ENCODE data around the gene AKAP7. TPM values are rescaled to one million over a fixed set of nuclear protein-coding genes. Genes with fewer than 3 reads are reported as not detected.

The AKAP7 gene
- polyA plus RNA-seq, 3 donors: 2.4 to 4.9 (median 3.4) TPM

DNA sequence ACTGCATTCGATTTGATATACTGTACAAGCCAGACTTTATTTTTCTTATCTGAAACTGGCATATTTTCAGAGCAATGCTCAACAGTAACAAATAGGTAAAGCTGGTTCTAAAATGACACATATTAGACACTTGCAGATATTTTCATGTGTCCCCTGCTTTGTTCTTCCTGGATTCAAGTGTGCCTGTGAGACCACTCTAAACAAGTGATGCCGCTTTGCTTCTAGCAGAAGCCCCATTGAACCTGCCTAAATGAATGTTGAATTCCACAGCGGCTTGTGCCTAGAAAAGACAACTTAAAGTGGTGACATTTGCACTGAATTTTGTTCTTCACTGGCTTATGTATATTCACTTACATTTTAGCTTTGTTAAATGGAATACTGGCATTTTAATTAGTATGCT, 115.7 kb downstream of the AKAP7 start:
- H3K4me3 Mint-ChIP-seq: no peak overlapping the region
- Histone ChIP-seq H4K20me1 (ENCODE audit: insufficient read depth, low read length) (no peaks in the 10 kb centered on the region), H3K27ac (ENCODE audit: low read depth in 1 of 2, low read length in 2 of 2) (no peak overlapping the region), H3K27me3 (ENCODE audit: control insufficient read depth in 2 of 2, insufficient read depth in 2 of 2, low read length in 2 of 2) (no peaks in the 10 kb centered on the region), H3K4me3 (replicated peaks in 1 of 3; ENCODE audit: low read depth in 2 of 3, low read length in 3 of 3) (no peak overlapping the region), H3K9ac (ENCODE audit: insufficient read depth, low read length, poor library complexity, severe bottlenecking) (no peak overlapping the region), H3K4me1 (ENCODE audit: control insufficient read depth in 1 of 2, insufficient read depth in 2 of 2, low read length in 2 of 2) (peaks cover 0 to 16% of the 10 kb centered on the region in 2 donors), H3K36me3 (replicated peaks in 1 of 2; ENCODE audit: control insufficient read depth in 1 of 2, insufficient read depth in 2 of 2, low read length in 2 of 2) (no peaks in the 10 kb centered on the region), H3K4me2 (replicated peaks; ENCODE audit: extremely low read depth, low read length, poor library complexity, severe bottlenecking) (no peak overlapping the region), H2AFZ (ENCODE audit: insufficient read depth, low read depth, low read length, poor library complexity, severe bottlenecking) (no peak overlapping the region), H3K79me2 (ENCODE audit: insufficient read depth, low read length) (no peaks in the 10 kb centered on the region), H3K9me3 (replicated peaks in 1 of 2; ENCODE audit: control insufficient read depth in 1 of 2, insufficient read depth in 1 of 2, low read length in 2 of 2) (no peaks in the 10 kb centered on the region)
- H3K9me3 Mint-ChIP-seq: no peaks in the 10 kb centered on the region
- TF ChIP-seq, protein P1, sequence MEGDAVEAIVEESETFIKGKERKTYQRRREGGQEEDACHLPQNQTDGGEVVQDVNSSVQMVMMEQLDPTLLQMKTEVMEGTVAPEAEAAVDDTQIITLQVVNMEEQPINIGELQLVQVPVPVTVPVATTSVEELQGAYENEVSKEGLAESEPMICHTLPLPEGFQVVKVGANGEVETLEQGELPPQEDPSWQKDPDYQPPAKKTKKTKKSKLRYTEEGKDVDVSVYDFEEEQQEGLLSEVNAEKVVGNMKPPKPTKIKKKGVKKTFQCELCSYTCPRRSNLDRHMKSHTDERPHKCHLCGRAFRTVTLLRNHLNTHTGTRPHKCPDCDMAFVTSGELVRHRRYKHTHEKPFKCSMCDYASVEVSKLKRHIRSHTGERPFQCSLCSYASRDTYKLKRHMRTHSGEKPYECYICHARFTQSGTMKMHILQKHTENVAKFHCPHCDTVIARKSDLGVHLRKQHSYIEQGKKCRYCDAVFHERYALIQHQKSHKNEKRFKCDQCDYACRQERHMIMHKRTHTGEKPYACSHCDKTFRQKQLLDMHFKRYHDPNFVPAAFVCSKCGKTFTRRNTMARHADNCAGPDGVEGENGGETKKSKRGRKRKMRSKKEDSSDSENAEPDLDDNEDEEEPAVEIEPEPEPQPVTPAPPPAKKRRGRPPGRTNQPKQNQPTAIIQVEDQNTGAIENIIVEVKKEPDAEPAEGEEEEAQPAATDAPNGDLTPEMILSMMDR (IDR thresholded peaks at IDR 0.05): no peak
- peaks cover 33% of the 10 kb centered on the region for H3K4me1 Mint-ChIP-seq
- 100% methylated on average over 1 of the region's 3 CpGs for WGBS (ENCODE audit: insufficient coverage)
- no peaks in the 10 kb centered on the region for H3K36me3 Mint-ChIP-seq
- no peak for DNase-seq
- intact Hi-C loops (cut with micrococcal nuclease): no loop called here
- H3K27ac Mint-ChIP-seq: no peak overlapping the region
- peaks cover 0 to 3% (median 0%) of the 10 kb centered on the region in 3 donors for H3K27me3 Mint-ChIP-seq (ENCODE audit: low read depth in 3 of 3)

DNA sequence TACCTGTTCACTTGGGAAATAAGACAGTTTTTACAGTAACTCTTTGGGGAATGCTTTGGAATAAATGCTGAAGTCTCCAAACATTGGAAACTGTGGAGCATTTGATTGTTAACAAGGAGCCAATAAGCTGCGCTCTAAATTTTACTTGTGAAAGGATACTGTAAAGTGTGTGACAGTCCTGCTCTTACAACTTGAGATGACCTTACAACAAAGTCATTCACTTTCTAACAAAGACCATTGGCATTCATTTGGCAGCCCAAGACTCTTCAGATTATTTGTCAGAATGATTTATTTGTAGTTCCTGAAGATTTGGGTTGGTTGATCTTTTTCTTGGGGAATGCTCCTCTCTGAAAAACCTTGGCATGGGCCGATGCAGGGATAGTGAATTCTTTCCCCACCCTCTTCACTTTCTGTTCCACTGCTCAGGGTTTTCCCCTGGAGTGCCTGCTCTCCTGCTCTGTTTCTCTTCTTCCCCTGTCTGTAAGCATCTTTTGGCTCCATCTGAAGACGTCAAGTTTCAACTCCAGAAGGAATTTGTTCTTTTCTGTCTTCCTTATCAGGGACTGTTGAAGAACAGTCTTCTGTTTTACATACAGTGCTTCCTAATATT, 116.4 kb downstream of the AKAP7 start:
- Histone ChIP-seq H3K4me2 (replicated peaks; ENCODE audit: extremely low read depth, low read length, poor library complexity, severe bottlenecking) (no peak overlapping the region), H3K36me3 (replicated peaks in 1 of 2; ENCODE audit: control insufficient read depth in 1 of 2, insufficient read depth in 2 of 2, low read length in 2 of 2) (no peaks in the 10 kb centered on the region), H3K9ac (ENCODE audit: insufficient read depth, low read length, poor library complexity, severe bottlenecking) (no peak overlapping the region), H4K20me1 (ENCODE audit: insufficient read depth, low read length) (no peaks in the 10 kb centered on the region), H2AFZ (ENCODE audit: insufficient read depth, low read depth, low read length, poor library complexity, severe bottlenecking) (no peak overlapping the region), H3K79me2 (ENCODE audit: insufficient read depth, low read length) (no peaks in the 10 kb centered on the region), H3K9me3 (replicated peaks in 1 of 2; ENCODE audit: control insufficient read depth in 1 of 2, insufficient read depth in 1 of 2, low read length in 2 of 2) (no peaks in the 10 kb centered on the region), H3K4me1 (ENCODE audit: control insufficient read depth in 1 of 2, insufficient read depth in 2 of 2, low read length in 2 of 2) (peaks cover 0 to 16% of the 10 kb centered on the region in 2 donors), H3K27me3 (ENCODE audit: control insufficient read depth in 2 of 2, insufficient read depth in 2 of 2, low read length in 2 of 2) (no peaks in the 10 kb centered on the region), H3K27ac (ENCODE audit: low read depth in 1 of 2, low read length in 2 of 2) (no peak overlapping the region), H3K4me3 (replicated peaks in 1 of 3; ENCODE audit: low read depth in 2 of 3, low read length in 3 of 3) (no peak overlapping the region)
- DNase-seq: no peak
- Mint-ChIP-seq H3K4me3 (no peak overlapping the region), H3K4me1 (peaks cover 33% of the 10 kb centered on the region), H3K27me3 (ENCODE audit: low read depth in 3 of 3) (peaks cover 0 to 3% (median 0%) of the 10 kb centered on the region in 3 donors), H3K9me3 (no peaks in the 10 kb centered on the region), H3K27ac (peak overlapping the region in 1 of 7 donors; percentile 8), H3K36me3 (no peaks in the 10 kb centered on the region)
- intact Hi-C loops (cut with micrococcal nuclease): no loop called here
- WGBS (ENCODE audit: insufficient coverage): no CpG with 5 or more reads among the region's 3 CpGs
- TF ChIP-seq, protein P1 (IDR thresholded peaks at IDR 0.05): no peak

All from CD14-positive monocyte (primary cell).